ENCODE results near the gene SORD.
"Not testable (repeated sequence)": the region's sequence is repeated elsewhere in the genome, so short reads cannot be mapped to it uniquely, and the experiment has no call there.

SORD gene

GRCh38 chr15:45024649-45025048, 1.7 kb downstream of the SORD start:
- not testable (repeated sequence) for DNase-seq (ENCODE audit: low spot score)

DNA sequence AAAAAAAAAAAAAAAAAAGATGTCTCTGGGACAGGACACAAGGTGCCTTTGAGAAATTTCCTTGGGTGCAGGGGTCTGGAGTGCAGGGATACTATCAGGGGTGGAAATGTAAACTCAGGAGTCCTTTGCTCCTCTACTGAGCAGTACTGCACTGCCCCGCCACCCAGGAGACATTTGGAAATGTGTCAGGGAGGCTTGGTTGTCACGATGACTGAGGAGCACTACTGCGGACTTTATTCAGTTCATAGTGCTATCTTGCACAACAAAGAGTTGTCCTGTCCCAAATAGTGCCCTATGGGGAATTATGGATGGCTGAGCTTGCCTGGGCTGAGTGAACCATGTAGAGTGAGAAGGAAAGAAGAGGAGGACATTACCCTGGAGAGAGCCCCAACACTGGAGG, 2.6 kb downstream of the SORD start:
- DNase-seq (ENCODE audit: low spot score): not testable (repeated sequence)

- no peak for DNase-seq (ENCODE audit: low spot score)
Observed at GRCh38 chr15:45026651-45027190, 3.7 kb downstream of the SORD start.

- no peak for DNase-seq (ENCODE audit: low spot score)
Observed at GRCh38 chr15:45027220-45027619, 4.2 kb downstream of the SORD start.

DNA sequence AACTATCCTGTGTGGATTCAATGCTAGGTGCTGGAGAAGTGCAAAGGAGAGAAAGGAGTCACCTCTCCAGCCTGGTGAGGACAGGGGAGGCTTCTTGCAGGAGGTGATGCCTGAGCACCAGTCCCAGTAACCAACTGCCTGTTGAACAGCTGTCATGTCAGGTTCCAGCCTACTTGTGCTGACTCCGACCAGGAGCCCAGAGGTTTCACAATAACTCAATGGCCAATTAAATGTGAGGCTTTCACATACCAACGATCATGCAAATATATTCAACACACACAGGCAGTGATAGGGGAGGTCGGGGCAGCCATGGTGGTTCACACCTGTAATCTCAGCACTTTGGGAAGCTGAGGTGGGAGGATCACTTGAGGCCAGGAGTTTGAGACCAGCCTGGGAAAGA, 7.7 kb downstream of the SORD start:
- DNase-seq (ENCODE audit: low spot score): no peak

DNA sequence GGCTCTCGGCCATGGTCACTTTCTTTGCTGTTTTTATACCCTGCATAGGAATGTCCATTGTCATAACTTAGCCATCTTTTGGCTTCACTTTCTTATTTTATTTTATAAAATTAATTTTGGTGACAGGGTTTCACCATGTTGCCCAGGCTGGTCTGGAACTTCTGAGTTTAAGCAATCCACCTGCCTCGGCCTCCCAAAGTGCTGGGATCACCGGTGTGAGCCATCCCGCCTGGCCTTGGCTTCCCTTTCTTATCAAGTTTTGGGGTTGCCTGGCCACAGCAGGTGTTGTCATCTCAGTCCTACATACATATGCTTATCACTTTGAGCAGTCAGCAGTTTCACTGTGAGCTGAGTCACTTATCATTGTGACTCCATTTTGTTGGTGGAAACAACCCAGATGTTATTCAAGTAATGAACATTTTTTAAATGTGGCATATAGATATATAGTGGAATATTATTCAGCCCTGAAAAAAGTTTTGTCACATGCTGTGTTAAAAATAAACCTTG, 8.6 kb downstream of the SORD start:
- DNase-seq (ENCODE audit: low spot score): not testable (repeated sequence)

- DNase-seq (ENCODE audit: low spot score): not testable (repeated sequence)
Observed at GRCh38 chr15:45032501-45032900, 9.5 kb downstream of the SORD start.

GRCh38 chr15:45034087-45034486, 11.1 kb downstream of the SORD start:
- not testable (repeated sequence) for DNase-seq (ENCODE audit: low spot score)

DNA sequence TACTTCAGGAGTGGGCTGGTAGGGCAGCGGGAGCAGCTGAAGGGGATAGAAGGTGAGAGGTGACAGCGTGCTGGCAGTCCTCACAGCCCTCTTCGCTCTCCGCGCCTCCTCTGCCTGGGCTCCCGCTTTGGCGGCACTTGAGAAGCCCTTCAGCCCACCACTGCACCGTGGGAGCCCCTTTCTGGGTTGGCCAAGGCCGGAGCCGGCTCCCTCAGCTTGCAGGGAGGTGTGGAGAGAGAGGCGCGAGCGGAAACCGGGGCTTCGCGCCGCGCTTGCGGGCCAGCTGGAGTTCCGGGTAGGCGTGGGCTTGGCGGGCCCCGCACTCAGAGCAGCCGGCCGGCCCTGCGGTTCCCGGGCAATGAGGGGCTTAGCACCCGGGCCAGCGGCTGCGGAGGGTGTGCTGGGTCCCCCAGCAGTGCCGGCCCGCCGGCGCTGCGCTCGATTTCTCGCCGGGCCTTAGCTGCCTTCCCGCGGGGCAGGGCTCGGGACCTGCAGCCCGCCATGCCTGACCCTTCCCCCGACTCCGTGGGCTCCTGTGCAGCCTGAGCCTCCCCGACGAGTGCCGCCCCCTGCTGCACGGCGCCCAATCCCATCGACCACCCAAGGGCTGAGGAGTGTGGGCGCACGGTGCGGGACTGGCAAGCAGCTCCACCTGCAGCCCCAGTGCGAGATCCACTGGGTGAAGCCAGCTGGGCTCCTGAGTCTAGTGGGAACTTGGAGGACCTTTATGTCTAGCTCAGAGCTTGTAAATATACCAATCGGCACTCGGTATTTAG, 11.8 kb downstream of the SORD start:
- not testable (repeated sequence) for DNase-seq (ENCODE audit: low spot score)

- DNase-seq (ENCODE audit: low spot score): peak; percentile 62
Observed at GRCh38 chr15:45036812-45037781, 14.1 kb downstream of the SORD start.

GRCh38 chr15:45037936-45038335, 14.9 kb downstream of the SORD start:
- no peak for DNase-seq (ENCODE audit: low spot score)

- not testable (repeated sequence) for DNase-seq (ENCODE audit: low spot score)
Observed at GRCh38 chr15:45040396-45040795, 17.4 kb downstream of the SORD start.

DNA sequence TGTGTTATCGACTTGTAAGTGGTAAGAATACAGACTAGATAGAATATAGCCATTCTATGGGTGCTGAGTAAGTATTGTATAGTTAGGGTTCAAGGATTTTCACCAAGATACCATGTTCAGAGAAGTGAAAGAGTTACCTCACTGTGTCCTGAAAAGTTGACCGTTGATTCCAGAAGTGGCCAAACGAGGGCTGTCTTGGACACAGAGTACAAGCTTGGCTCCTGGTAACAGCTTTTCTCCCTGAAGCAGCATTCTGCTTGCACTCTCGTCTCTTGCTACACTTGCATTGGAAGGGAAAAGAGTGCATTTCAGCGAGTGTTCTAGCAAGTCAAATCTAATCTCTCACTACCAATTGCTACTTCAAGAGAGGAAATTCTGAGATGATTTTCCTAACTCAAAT, 18.5 kb downstream of the SORD start:
- not testable (repeated sequence) for DNase-seq (ENCODE audit: low spot score)

- not testable (repeated sequence) for DNase-seq (ENCODE audit: low spot score)
Observed at GRCh38 chr15:45042859-45043258, 19.9 kb downstream of the SORD start.

GRCh38 chr15:45044270-45044669, 21.3 kb downstream of the SORD start:
- DNase-seq (ENCODE audit: low spot score): not testable (repeated sequence)

- DNase-seq (ENCODE audit: low spot score): not testable (repeated sequence)
Observed at GRCh38 chr15:45048449-45048793, 25.4 kb downstream of the SORD start.

- no peak for DNase-seq (ENCODE audit: low spot score)
Observed at GRCh38 chr15:45048794-45049631, 26.0 kb downstream of the SORD start.

DNA sequence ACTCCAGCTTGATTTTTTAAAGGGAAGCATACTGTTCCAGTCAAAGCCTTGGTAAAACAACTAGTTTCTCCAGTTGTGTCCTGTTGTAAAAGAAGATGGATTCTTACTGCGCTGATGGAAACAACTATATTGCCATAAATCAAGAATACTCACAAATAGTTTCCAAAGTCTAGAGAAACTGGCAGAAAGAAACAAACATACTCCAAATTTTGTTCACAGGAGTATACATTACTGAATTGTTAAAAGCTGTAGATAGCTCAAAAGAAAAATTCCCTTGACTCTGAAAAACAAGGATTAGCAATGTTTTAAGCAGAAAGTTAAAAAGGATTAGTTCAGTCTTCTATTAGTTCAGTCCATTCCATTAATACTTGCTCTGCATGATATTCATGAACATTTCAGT, 27.6 kb downstream of the SORD start:
- no peak for DNase-seq (ENCODE audit: low spot score)

- DNase-seq (ENCODE audit: low spot score): not testable (repeated sequence)
Observed at GRCh38 chr15:45052676-45053075, 29.7 kb downstream of the SORD start.

DNA sequence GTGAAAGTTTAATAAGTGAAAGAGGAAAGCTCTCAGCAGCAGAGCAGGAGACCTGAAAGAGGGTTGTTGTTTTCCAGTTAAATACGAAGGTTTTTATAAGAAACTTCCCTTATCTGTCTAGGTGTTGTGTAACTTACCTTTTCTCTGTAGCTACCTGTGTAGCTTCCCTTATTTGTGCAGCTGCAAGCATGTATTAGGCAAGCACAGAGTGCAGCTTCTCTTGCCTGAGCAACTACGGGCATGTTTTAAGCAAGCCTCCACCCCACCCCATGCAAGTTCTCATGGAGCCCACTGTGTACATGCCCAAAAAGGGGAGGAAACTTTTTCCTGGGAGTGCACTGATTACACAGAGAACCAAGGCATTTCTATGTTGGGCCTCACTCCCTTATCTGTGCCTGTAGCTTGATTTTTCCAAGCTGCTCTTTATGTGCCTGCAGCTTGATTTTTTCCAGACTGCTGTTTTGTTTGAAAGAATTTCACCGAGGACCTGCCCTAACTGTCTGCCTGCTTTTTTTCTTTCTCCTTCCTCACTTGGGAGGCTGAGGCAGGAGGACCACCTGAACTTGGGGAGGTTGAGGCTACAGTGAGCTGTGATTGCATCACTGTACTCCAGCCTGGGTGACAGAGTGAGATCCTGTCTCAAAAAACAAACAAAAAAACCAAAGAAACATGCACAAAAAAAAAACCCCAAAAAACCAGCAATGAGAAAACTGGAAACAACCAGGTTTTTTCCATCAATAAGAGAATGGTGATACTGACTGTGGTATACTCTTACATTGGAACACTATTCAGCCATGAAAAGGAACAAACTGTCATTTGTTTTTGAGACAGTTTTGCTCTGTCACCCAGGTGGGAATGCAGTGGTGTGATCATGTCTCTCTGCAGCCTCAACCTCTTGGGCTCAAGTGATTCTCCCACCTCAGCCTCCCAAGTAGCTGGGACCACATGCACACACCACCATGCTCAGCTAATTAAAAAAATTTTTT, 36.0 kb downstream of the SORD start:
- not testable (repeated sequence) for DNase-seq (ENCODE audit: low spot score)

All from CD4-positive, alpha-beta T cell treated with Interleukin-6 at 100 ng/mL for 8 hours (primary cell).